Cardiac muscle cell (in vitro differentiated cells and primary cell): Measurements from ENCODE around the gene IPMK. TPM values are rescaled to one million over a fixed set of nuclear protein-coding genes. Genes with fewer than 3 reads are reported as not detected.
A peak's percentile ranks its signal among the peaks of the same experiment; 100 is the strongest.

Experiments
- DNase-seq, 2 donors: peaks; one replicate each; pipeline versions ENCODE4 v3.0.0 to v3.0.0-alpha.2; 2010 to 2017; ENCODE audit warnings: low read depth in 1 of 2, low spot score in 1 of 2
- H3K27ac ChIP-seq: fragments of 200-600 bp; sonication (generic); 2 replicates; pipeline ENCODE4 v1.5.1; 2016
- H3K27me3 ChIP-seq: fragments of 200-600 bp; sonication (generic); 2 replicates; pipeline ENCODE4 v1.6.0; 2016; ENCODE audit warnings: control low read depth
- H3K36me3 ChIP-seq: fragments of 200-600 bp; sonication (generic); 2 replicates; pipeline ENCODE4 v1.5.1; 2016; ENCODE audit warnings: control low read depth
- H3K4me1 ChIP-seq: fragments of 200-600 bp; sonication (generic); 2 replicates; pipeline ENCODE4 v1.8.1; 2017; ENCODE audit warnings: low read depth, mild to moderate bottlenecking, mixed run types
- H3K4me3 ChIP-seq: fragments of 200-600 bp; sonication (generic); 2 replicates; pipeline ENCODE4 v1.5.1; 2016; ENCODE audit warnings: mild to moderate bottlenecking
- H3K9me3 ChIP-seq: fragments of 200-600 bp; sonication (generic); 2 replicates; pipeline ENCODE4 v1.5.1; 2017; ENCODE audit warnings: low read depth, mild to moderate bottlenecking, control low read depth
- polyA plus RNA-seq: library from polyadenylated mRNA; unstranded; fragments of >200 nt; fragmentation: Nextera tagmentation; extraction: Ambion mirVana; gene quantifications from 2 replicates; pipeline ENCODE4 v1.2.1, GENCODE V29; 2016
- total RNA-seq: library from RNA; depleted of rRNA; stranded (reverse); fragments of >200 nt; gene quantifications from 2 replicates; pipeline ENCODE4 v1.2.3, GENCODE V29; 2016
- TF ChIP-seq, protein P1 (sequence below): IDR thresholded peaks from 2 replicates; pipeline ENCODE4 v1.5.1; 2012; ENCODE audit warnings: low read depth, mild to moderate bottlenecking, low read length

Gene IPMK
- total and polyA plus RNA-seq, 2 experiments from 2014 or later = 2.3 to 4.9 TPM

DNA sequence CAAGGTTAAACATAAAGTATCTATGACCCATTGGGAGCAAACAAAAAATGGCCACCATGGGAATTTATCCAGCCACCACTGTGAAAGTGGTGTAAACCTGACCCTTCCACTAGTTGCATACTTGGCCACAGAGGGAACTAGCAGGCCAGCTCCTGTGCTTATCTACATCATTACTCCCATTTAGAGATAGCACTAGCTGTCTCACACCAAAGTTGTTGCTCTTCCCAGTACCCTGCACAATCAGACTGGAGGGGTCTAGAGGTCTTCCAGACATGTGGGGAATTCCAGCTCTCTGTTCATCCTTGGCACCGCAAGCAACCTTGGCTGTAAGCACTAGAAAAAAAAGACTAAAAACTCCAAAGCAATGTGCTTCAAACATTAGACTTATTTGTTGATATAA is 113.9 kb downstream of the IPMK start:
- H3K27ac ChIP-seq = no peak overlapping the region
- no peaks in the 10 kb centered on the region for H3K27me3 ChIP-seq
- no peaks in the 10 kb centered on the region for H3K4me1 ChIP-seq
- H3K9me3 ChIP-seq = no peaks in the 10 kb centered on the region
- peak in 1 of 2 donors; percentile 14 for DNase-seq
- no peak overlapping the region for H3K4me3 ChIP-seq
- no peaks in the 10 kb centered on the region for H3K36me3 ChIP-seq
- TF ChIP-seq, protein P1, sequence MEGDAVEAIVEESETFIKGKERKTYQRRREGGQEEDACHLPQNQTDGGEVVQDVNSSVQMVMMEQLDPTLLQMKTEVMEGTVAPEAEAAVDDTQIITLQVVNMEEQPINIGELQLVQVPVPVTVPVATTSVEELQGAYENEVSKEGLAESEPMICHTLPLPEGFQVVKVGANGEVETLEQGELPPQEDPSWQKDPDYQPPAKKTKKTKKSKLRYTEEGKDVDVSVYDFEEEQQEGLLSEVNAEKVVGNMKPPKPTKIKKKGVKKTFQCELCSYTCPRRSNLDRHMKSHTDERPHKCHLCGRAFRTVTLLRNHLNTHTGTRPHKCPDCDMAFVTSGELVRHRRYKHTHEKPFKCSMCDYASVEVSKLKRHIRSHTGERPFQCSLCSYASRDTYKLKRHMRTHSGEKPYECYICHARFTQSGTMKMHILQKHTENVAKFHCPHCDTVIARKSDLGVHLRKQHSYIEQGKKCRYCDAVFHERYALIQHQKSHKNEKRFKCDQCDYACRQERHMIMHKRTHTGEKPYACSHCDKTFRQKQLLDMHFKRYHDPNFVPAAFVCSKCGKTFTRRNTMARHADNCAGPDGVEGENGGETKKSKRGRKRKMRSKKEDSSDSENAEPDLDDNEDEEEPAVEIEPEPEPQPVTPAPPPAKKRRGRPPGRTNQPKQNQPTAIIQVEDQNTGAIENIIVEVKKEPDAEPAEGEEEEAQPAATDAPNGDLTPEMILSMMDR = no peak

DNA sequence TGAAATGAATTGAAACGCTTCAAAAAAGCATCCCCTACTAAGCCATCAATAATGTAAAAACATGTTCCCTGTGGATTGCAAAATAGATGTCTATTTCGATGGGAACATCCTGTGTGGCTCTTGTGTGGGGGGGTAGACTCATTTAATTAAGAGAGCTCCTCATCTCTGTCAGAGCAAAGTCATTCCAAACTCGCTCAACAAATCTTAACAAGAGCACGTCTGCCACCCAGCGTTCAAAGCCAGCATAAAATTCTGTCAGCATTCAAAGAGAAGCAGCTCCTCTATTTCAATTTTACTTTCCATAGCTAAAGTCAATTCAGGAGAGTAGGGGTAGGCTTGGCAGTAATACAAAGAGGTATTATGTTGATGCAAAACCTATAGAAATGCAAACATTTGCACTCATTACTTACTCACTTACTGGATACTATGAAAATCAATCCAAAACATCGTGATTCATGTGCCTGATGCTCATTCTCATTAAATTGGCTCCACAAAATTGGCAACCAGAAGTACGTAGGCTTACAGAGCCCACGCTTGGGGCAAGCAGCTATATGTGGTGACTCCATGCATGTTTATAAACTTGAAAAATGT is 114.9 kb downstream of the IPMK start:
- no peak overlapping the region for H3K4me3 ChIP-seq
- H3K36me3 ChIP-seq = no peaks in the 10 kb centered on the region
- H3K27ac ChIP-seq = no peak overlapping the region
- no peaks in the 10 kb centered on the region for H3K4me1 ChIP-seq
- TF ChIP-seq, protein P1 = peak; percentile 70
- H3K27me3 ChIP-seq = no peaks in the 10 kb centered on the region
- no peaks in the 10 kb centered on the region for H3K9me3 ChIP-seq
- peak; percentile 55 to 68 for DNase-seq

DNA sequence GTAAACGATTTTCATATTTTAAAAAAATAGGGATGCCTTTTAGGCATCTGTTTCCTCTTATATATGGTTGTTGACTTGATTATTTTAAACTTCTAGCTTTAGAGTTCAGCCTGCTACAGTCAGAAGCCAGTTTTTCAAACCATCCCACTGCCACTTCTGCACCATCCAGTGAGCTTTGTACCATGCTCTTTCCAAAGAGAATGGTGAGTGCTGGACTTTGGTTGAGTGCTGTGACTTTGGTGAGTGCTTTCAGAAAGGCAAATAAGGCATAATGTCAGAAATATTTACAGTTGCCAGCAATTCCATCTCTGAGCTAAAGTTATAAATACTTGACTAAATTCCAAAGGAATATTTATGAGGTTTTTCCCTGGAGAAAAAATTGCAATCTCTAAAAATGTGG is 117.4 kb downstream of the IPMK start:
- Histone ChIP-seq H3K4me3 (no peak overlapping the region), H3K27ac (no peak overlapping the region), H3K9me3 (no peaks in the 10 kb centered on the region), H3K4me1 (no peaks in the 10 kb centered on the region), H3K36me3 (no peaks in the 10 kb centered on the region), H3K27me3 (no peaks in the 10 kb centered on the region)
- DNase-seq = no peak
- TF ChIP-seq, protein P1 = no peak

DNA sequence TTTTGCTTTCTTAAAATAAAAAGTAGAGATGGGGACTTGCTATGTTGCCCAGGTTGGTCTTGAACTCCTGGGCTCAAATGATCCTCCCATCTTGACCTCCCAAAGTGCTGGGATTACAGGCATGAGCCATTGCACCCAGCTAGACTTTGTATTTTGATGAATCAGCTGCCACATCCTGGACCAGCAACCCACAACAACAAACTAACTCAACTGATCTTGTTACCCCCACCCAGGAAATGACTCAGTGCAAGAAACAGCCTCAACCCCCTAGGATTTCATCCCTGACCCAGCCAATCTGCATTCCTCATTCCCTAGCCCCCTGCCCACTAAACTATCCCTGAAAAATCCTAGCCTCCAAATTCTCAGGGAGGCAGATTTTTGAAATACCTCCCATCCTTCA is 123.8 kb downstream of the IPMK start:
- H3K9me3 ChIP-seq = no peaks in the 10 kb centered on the region
- DNase-seq = no peak
- no peak overlapping the region for H3K27ac ChIP-seq
- no peak overlapping the region for H3K4me3 ChIP-seq
- no peaks in the 10 kb centered on the region for H3K4me1 ChIP-seq
- no peaks in the 10 kb centered on the region for H3K27me3 ChIP-seq
- no peaks in the 10 kb centered on the region for H3K36me3 ChIP-seq
- TF ChIP-seq, protein P1 = no peak

Other genes starting within 250 kb of the IPMK start
- gene CISD1, start 1.3 kb upstream of the IPMK start, total RNA-seq = 31.7 and 40.8 TPM in 2 replicates
- gene CISD1, start 1.3 kb upstream of the IPMK start, polyA plus RNA-seq = 197 and 212 TPM in 2 replicates
- gene UBE2D1, start 67.1 kb upstream of the IPMK start, total RNA-seq = 12.6 and 13.5 TPM in 2 replicates
- 27.4 and 34.9 TPM in 2 replicates for gene UBE2D1, start 67.1 kb upstream of the IPMK start, polyA plus RNA-seq
- 21.0 and 21.1 TPM in 2 replicates for gene TFAM, start 117.5 kb upstream of the IPMK start, total RNA-seq
- 46.4 and 47.5 TPM in 2 replicates for gene TFAM, start 117.5 kb upstream of the IPMK start, polyA plus RNA-seq
- 11.3 and 13.2 TPM in 2 replicates for gene BICC1, start 245.0 kb upstream of the IPMK start, total RNA-seq
- 6.4 and 7.2 TPM in 2 replicates for gene BICC1, start 245.0 kb upstream of the IPMK start, polyA plus RNA-seq